Sigmoid colon (tissue), 7 donors: ENCODE results near the gene RPTOR. TPM values are rescaled to one million over a fixed set of nuclear protein-coding genes. Genes with fewer than 3 reads are reported as not detected.

Source experiments
- DNase-seq: peaks from one replicate; pipeline ENCODE4 v3.0.0-alpha.2; 2019
- H3K27ac ChIP-seq, 4 donors: fragments of 200-600 bp; sonication (generic); one replicate each; pipeline ENCODE4 v1.5.1; 2016 to 2019; ENCODE audit warnings: mild to moderate bottlenecking in 1 of 4
- H3K27me3 ChIP-seq, 3 donors: fragments of 200-600 bp; sonication (generic); one replicate each; pipeline ENCODE4 v1.5.1; 2019; ENCODE audit warnings: mild to moderate bottlenecking in 1 of 3
- H3K36me3 ChIP-seq, 4 donors: fragments of 200-600 bp; sonication (generic); one replicate each; pipeline ENCODE4 v1.5.1; 2016 to 2019
- H3K4me1 ChIP-seq, 4 donors: fragments of 200-600 bp; sonication (generic); one replicate each; pipeline ENCODE4 v1.5.1; 2017 to 2019
- H3K4me3 ChIP-seq, 4 donors: fragments of 200-600 bp; sonication (generic); one replicate each; pipeline ENCODE4 v1.5.1; 2017 to 2019; ENCODE audit warnings: mild to moderate bottlenecking in 2 of 4, moderate library complexity in 1 of 4
- H3K9me3 ChIP-seq, 4 donors: fragments of 200-600 bp in 3 of 4; sonication (generic) in 3 of 4; one replicate each; pipeline versions ENCODE4 v1.5.1 to v1.6.1; 2013 to 2019
- CTCF ChIP-seq, 4 experiments: fragments of 450-650 bp in 3 of 4; fragments of 200-600 bp in 1 of 4; IDR thresholded peaks; one replicate each; pipeline ENCODE4 v1.5.1; 2016 to 2019; ENCODE audit warnings: antibody characterized with exemption in 4 of 4, mild to moderate bottlenecking in 3 of 4, moderate library complexity in 2 of 4
- EP300 ChIP-seq, 4 donors: sonication (generic); formaldehyde crosslinking; IDR thresholded peaks; one replicate each; pipeline ENCODE4 v1.6.1; 2017; ENCODE audit warnings: antibody characterized with exemption in 4 of 4
- POLR2A ChIP-seq, 2 donors: fragments of 450-650 bp; IDR thresholded peaks; one replicate each; pipeline ENCODE4 v1.6.1; 2016; ENCODE audit warnings: antibody characterized with exemption in 2 of 2, mild to moderate bottlenecking in 2 of 2, moderate library complexity in 2 of 2
- POLR2AphosphoS5 ChIP-seq, 4 donors: sonication (generic); formaldehyde crosslinking; IDR thresholded peaks; one replicate each; pipeline ENCODE4 v1.6.1; 2017; ENCODE audit warnings: antibody characterized with exemption in 4 of 4
- WGBS, 2 donors: extraction: QIAGEN DNeasy Blood & Tissue Kit; methylation state at CpG; one replicate each; pipeline ENCODE4 v1.1.7; 2013; 5-methylcytosine and 5-hydroxymethylcytosine counted together
- intact Hi-C: fragments of 100-400 bp; cut with DNase I; formaldehyde crosslinking; loops from one replicate; pipeline ENCODE4 v1.15.1; 2023
- polyA plus RNA-seq, 3 donors: library from polyadenylated mRNA; stranded (reverse); fragments of 200-250 nt; gene quantifications; one replicate each; pipeline ENCODE4 v1.2.3, GENCODE V29; 2013
- total RNA-seq, 4 donors: library from RNA; depleted of rRNA; stranded (reverse); fragments of >200 nt; gene quantifications; one replicate each; pipeline ENCODE4 v1.1.0, GENCODE V29; 2016
- donor health status: healthy with polysubstance abuse.
- donor health status: Bipolar disorder and iron deficiency.
- donor health status: healthy.

The RPTOR gene
- total and polyA plus RNA-seq, 7 donors: 3.7 to 68.7 (median 22.9) TPM

GRCh38 chr17:80819422-80820164, 275.0 kb downstream of the RPTOR start:
- Histone ChIP-seq H3K27me3 (no peaks in the 10 kb centered on the region), H3K4me3 (no peak overlapping the region), H3K4me1 (no peaks in the 10 kb centered on the region), H3K36me3 (peaks cover 0 to 16% (median 3%) of the 10 kb centered on the region in 4 donors), H3K27ac (no peak overlapping the region), H3K9me3 (no peaks in the 10 kb centered on the region)
- TF ChIP-seq POLR2AphosphoS5 (IDR thresholded peaks at IDR 0.05) (no peak), CTCF (IDR thresholded peaks at IDR 0.05) (no peak), POLR2A (IDR thresholded peaks at IDR 0.05) (no peak), EP300 (IDR thresholded peaks at IDR 0.05) (no peak)
- 70 to 76% methylated on average over 23 of the region's 23 CpGs for WGBS, 2 donors
- intact Hi-C loops: no loop called here
- peak; percentile 51 for DNase-seq

GRCh38 chr17:80820331-80820730, 275.7 kb downstream of the RPTOR start:
- H3K4me1 ChIP-seq: no peaks in the 10 kb centered on the region
- no peak overlapping the region for H3K4me3 ChIP-seq
- TF ChIP-seq CTCF (IDR thresholded peaks at IDR 0.05) (no peak), EP300 (IDR thresholded peaks at IDR 0.05) (no peak), POLR2A (IDR thresholded peaks at IDR 0.05) (no peak), POLR2AphosphoS5 (IDR thresholded peaks at IDR 0.05) (no peak)
- no peaks in the 10 kb centered on the region for H3K9me3 ChIP-seq
- intact Hi-C loops: no loop called here
- no peak overlapping the region for H3K27ac ChIP-seq
- WGBS, 2 donors: 83 to 86% methylated on average over 13 of the region's 13 CpGs
- DNase-seq: peak; percentile 34
- no peaks in the 10 kb centered on the region for H3K27me3 ChIP-seq
- peaks cover 0 to 24% (median 3%) of the 10 kb centered on the region in 4 donors for H3K36me3 ChIP-seq

GRCh38 chr17:80821546-80821945, 276.9 kb downstream of the RPTOR start:
- Histone ChIP-seq H3K36me3 (peaks cover 0 to 36% (median 3%) of the 10 kb centered on the region in 4 donors), H3K9me3 (no peaks in the 10 kb centered on the region), H3K27ac (no peak overlapping the region), H3K4me1 (no peaks in the 10 kb centered on the region), H3K27me3 (no peaks in the 10 kb centered on the region), H3K4me3 (no peak overlapping the region)
- peak; percentile 50 for DNase-seq
- WGBS, 2 donors: 97% methylated on average over 18 of the region's 18 CpGs
- no peak for TF ChIP-seq POLR2AphosphoS5 (IDR thresholded peaks at IDR 0.05)
- no peak for TF ChIP-seq CTCF (IDR thresholded peaks at IDR 0.05)
- TF ChIP-seq POLR2A (IDR thresholded peaks at IDR 0.05): no peak
- TF ChIP-seq EP300 (IDR thresholded peaks at IDR 0.05): no peak
- intact Hi-C loops: no loop called here

GRCh38 chr17:80822021-80822699, 277.5 kb downstream of the RPTOR start:
- no peaks in the 10 kb centered on the region for H3K9me3 ChIP-seq
- H3K36me3 ChIP-seq: peaks cover 0 to 37% (median 3%) of the 10 kb centered on the region in 4 donors
- peak; percentile 54 for DNase-seq
- no peak overlapping the region for H3K4me3 ChIP-seq
- intact Hi-C loops: no loop called here
- H3K27ac ChIP-seq: no peak overlapping the region
- 97 to 98% methylated on average over 36 of the region's 36 CpGs for WGBS, 2 donors
- no peaks in the 10 kb centered on the region for H3K27me3 ChIP-seq
- TF ChIP-seq CTCF (IDR thresholded peaks at IDR 0.05) (no peak), POLR2A (IDR thresholded peaks at IDR 0.05) (no peak)
- peaks cover 0 to 4% (median 0%) of the 10 kb centered on the region in 4 donors for H3K4me1 ChIP-seq
